Measurements from ENCODE around the gene ARMH4. TPM values are rescaled to one million over a fixed set of nuclear protein-coding genes. Genes with fewer than 3 reads are reported as not detected.

The ARMH4 gene
- total RNA-seq, 1 experiment from 2014 or later = 42.6 TPM

GRCh38 chr14:58130116-58130782, 21.8 kb downstream of the ARMH4 start:
- Histone ChIP-seq H2BK120ac (ENCODE audit: low read depth, low read length, poor library complexity, severe bottlenecking) (no peak overlapping the region), H3K9me3 (ENCODE audit: control insufficient read depth, low read depth, low read length) (no peaks in the 10 kb centered on the region), H4K8ac (replicated peaks; ENCODE audit: insufficient read length, low read depth, low read length) (no peak overlapping the region), H3K9ac (ENCODE audit: extremely low read depth, insufficient read length, low read length) (no peak overlapping the region), H4K5ac (ENCODE audit: insufficient read length, low read depth, low read length) (no peak overlapping the region), H3K4me2 (ENCODE audit: insufficient read depth, insufficient read length, low read length) (no peak overlapping the region), H4K20me1 (ENCODE audit: control insufficient read depth, insufficient read depth, insufficient read length) (no peaks in the 10 kb centered on the region), H3T11ph (ENCODE audit: low read length) (no peak overlapping the region), H3K18ac (ENCODE audit: insufficient read length, low read depth, low read length) (no peak overlapping the region), H3K27me3 (ENCODE audit: insufficient read depth, low read length) (no peaks in the 10 kb centered on the region), H3K79me2 (ENCODE audit: insufficient read depth, low read length) (no peaks in the 10 kb centered on the region), H3K79me1 (ENCODE audit: insufficient read depth, low read depth, low read length, poor library complexity, severe bottlenecking) (no peaks in the 10 kb centered on the region), H2BK12ac (ENCODE audit: insufficient read length, low read depth, low read length) (no peak overlapping the region), H2BK5ac (ENCODE audit: insufficient read length, low read length) (no peak overlapping the region), H3K27ac (ENCODE audit: insufficient read length, low read depth, low read length) (no peak overlapping the region), H3K23ac (ENCODE audit: insufficient read length, low read depth, low read length) (no peak overlapping the region), H2AFZ (ENCODE audit: low read length) (no peak overlapping the region), H2AK5ac (ENCODE audit: insufficient read length, low read length) (no peak overlapping the region), H3K4ac (ENCODE audit: low read depth, low read length) (no peak overlapping the region), H3K56ac (ENCODE audit: insufficient read length, low read depth, low read length) (no peak overlapping the region), H2BK15ac (ENCODE audit: low read depth, low read length) (no peak overlapping the region), H3K14ac (ENCODE audit: insufficient read depth, low read length) (no peak overlapping the region), H3K23me2 (ENCODE audit: insufficient read length, low read depth, low read length, poor library complexity, severe bottlenecking) (no peaks in the 10 kb centered on the region), H3K4me1 (ENCODE audit: insufficient read depth, low read length) (no peaks in the 10 kb centered on the region), H2BK20ac (ENCODE audit: low read depth, low read length, poor library complexity, severe bottlenecking) (no peak overlapping the region), H4K91ac (ENCODE audit: insufficient read length, low read depth, low read length) (no peak overlapping the region)
- peaks cover 14 to 17% of the 10 kb centered on the region in 2 experiments for H3K9me3 Mint-ChIP-seq
- no peak overlapping the region for H3K4me3 Mint-ChIP-seq
- H3K27me3 Mint-ChIP-seq (ENCODE audit: low read depth) = no peaks in the 10 kb centered on the region; the same call in 1 of the 2 replicates
- DNase-seq = no peak
- peaks cover 15 to 49% (median 32%) of the 10 kb centered on the region in 3 experiments for H3K36me3 Mint-ChIP-seq (ENCODE audit: insufficient read depth in 1 of 3, low read depth in 3 of 3)
- H3K4me1 Mint-ChIP-seq = peaks cover 5 to 10% of the 10 kb centered on the region in 2 experiments
- no CpG with 5 or more reads among the region's 4 CpGs for WGBS (ENCODE audit: extremely low coverage, insufficient read length, low lambda C conversion rate)
- H3K27ac Mint-ChIP-seq = no peak overlapping the region
- TF ChIP-seq CTCF (conservative IDR thresholded peaks at IDR 0.05) = no peak

Measured in H9 (cell line).